PFSK-1 (cell line): ENCODE data around the gene RAB18. TPM values are rescaled to one million over a fixed set of nuclear protein-coding genes. Genes with fewer than 3 reads are reported as not detected.

Experiments
- FOXP2 ChIP-seq: optimal IDR thresholded peaks from 2 replicates; pipeline ENCODE3; 2011; ENCODE audit warnings: borderline replicate concordance, control low read depth, inconsistent platforms; ENCODE audit not compliant: insufficient read depth; ENCODE audit errors: extremely low read length, extremely low read depth
- POLR2AphosphoS5 ChIP-seq: IDR thresholded peaks from 2 replicates; pipeline ENCODE4 v1.6.1; 2012; ENCODE audit warnings: low read depth, mild to moderate bottlenecking, control low read depth, low read length, moderate library complexity
- REST ChIP-seq, 2 experiments: IDR thresholded peaks; 2 replicates each; pipeline versions ENCODE4 v1.6.1 to v1.8.0; 2011 to 2012; ENCODE audit warnings: low read depth in 2 of 2, low read length in 2 of 2, control low read depth in 1 of 2, inconsistent platforms in 1 of 2, mild to moderate bottlenecking in 1 of 2, moderate library complexity in 1 of 2; ENCODE audit not compliant: insufficient read depth in 1 of 2
- SIN3A ChIP-seq: IDR thresholded peaks from 2 replicates; pipeline ENCODE4 v1.6.1; 2012; ENCODE audit warnings: mild to moderate bottlenecking, low read length, moderate library complexity, borderline replicate concordance; ENCODE audit not compliant: insufficient read depth
- TAF1 ChIP-seq: IDR thresholded peaks from 2 replicates; pipeline ENCODE4 v1.6.1; 2012; ENCODE audit warnings: low read length, control low read depth, borderline replicate concordance; ENCODE audit not compliant: insufficient read depth
- polyA plus RNA-seq: library from polyadenylated mRNA; unstranded; fragments of >200 nt; gene quantifications from one replicate; pipeline ENCODE4 v1.2.1, GENCODE V29; 2012; ENCODE audit warnings: low read depth, missing spikeins; ENCODE audit not compliant: insufficient read length

RAB18 gene
- 78.2 TPM for polyA plus RNA-seq

GRCh38 chr10:27504007-27504807 is at the start of gene RAB18:
TSS of gene RAB18 (plus strand) at chr10:27504304. CDS start at chr10:27504370, 66 bp downstream.
- peak in 1 of 2 experiments; percentile 62; a peak in 1 of 4 replicates for TF ChIP-seq REST (IDR thresholded peaks at IDR 0.05; ENCODE audit: insufficient read depth in 1 of 2, low read depth in 2 of 2, low read length in 2 of 2)
- peak; percentile 80 for TF ChIP-seq POLR2AphosphoS5
- TF ChIP-seq SIN3A: peak; percentile 23; the same call in 1 of the 2 replicates
- peak; percentile 89; the same call in 1 of the 2 replicates for TF ChIP-seq TAF1
- TF ChIP-seq FOXP2: peak; percentile 82

GRCh38 chr10:27454837-27455236 is 49.3 kb upstream of the RAB18 start:
- TF ChIP-seq TAF1 (no peak), REST (IDR thresholded peaks at IDR 0.05; ENCODE audit: insufficient read depth in 1 of 2, low read depth in 2 of 2, low read length in 2 of 2) (no peak), POLR2AphosphoS5 (no peak), FOXP2 (no peak), SIN3A (no peak)

- TF ChIP-seq REST (IDR thresholded peaks at IDR 0.05; ENCODE audit: insufficient read depth in 1 of 2, low read depth in 2 of 2, low read length in 2 of 2) (no peak), SIN3A (no peak), POLR2AphosphoS5 (no peak), FOXP2 (no peak), TAF1 (no peak)
These were observed 46.7 kb upstream of the RAB18 start for GRCh38 chr10:27457261-27457945.

- TF ChIP-seq FOXP2 (no peak), SIN3A (no peak), REST (IDR thresholded peaks at IDR 0.05; ENCODE audit: insufficient read depth in 1 of 2, low read depth in 2 of 2, low read length in 2 of 2) (no peak), POLR2AphosphoS5 (no peak), TAF1 (no peak)
These were observed 46.1 kb upstream of the RAB18 start for GRCh38 chr10:27457966-27458365.
